WTC11 (cell line): Measurements from ENCODE around the gene RAB8B.

ENCODE experiments used
- ATF3 ChIP-seq: sonication (generic); formaldehyde crosslinking; conservative IDR thresholded peaks from 2 replicates; pipeline ENCODE4 v1.8.1; 2022; ENCODE audit warnings: mild to moderate bottlenecking, missing genetic modification reagents
- CTCF ChIP-seq: fragments of 200-600 bp; IDR thresholded peaks from 2 replicates; pipeline ENCODE4 v1.8.0; 2022; ENCODE audit warnings: antibody characterized with exemption
- FOXJ3 ChIP-seq: sonication (generic); formaldehyde crosslinking; IDR thresholded peaks from 2 replicates; pipeline ENCODE4 v1.9.0; 2021; ENCODE audit warnings: missing genetic modification reagents, mild to moderate bottlenecking, borderline replicate concordance
- FOXK1 ChIP-seq: sonication (generic); formaldehyde crosslinking; IDR thresholded peaks from 2 replicates; pipeline ENCODE4 v1.8.0; 2022; ENCODE audit warnings: mild to moderate bottlenecking, moderate library complexity, missing genetic modification reagents
- KAT7 ChIP-seq: sonication (generic); formaldehyde crosslinking; IDR thresholded peaks from 2 replicates; pipeline ENCODE4 v1.8.1; 2023; ENCODE audit warnings: missing genetic modification reagents, mild to moderate bottlenecking, borderline replicate concordance

GRCh38 chr15:63264688-63265293 is 75.4 kb downstream of the RAB8B start:
- TF ChIP-seq ATF3 (CRISPR knock-in tag) (no peak), FOXJ3 (CRISPR knock-in tag) (no peak), CTCF (no peak), KAT7 (CRISPR knock-in tag) (no peak), FOXK1 (CRISPR knock-in tag) (no peak)
